Panc1 (cell line): ENCODE measurements around the gene ADAMTS2. TPM values are rescaled to one million over a fixed set of nuclear protein-coding genes. Genes with fewer than 3 reads are reported as not detected.

Source experiments
- ATAC-seq: fragments of 200-7000 bp; cut with Tn5 transposase; 2 replicates; pipeline ENCODE4 v1.9.1; 2020; ENCODE audit warnings: mild to moderate bottlenecking, moderate library complexity
- BruUV-seq: library from RNA; stranded (reverse); fragments of 400-500 nt; replicated peaks from 2 replicates; lab custom pipeline; 2021; lab: Mats Ljungman, UMichigan
- CTCF ChIA-PET: fragments of 300-600 bp; sonication (Branson Sonifier 250); formaldehyde crosslinking; loops from one replicate; lab custom pipeline; 2022; ENCODE audit warnings: antibody characterized with exemption; lab: Charles Lee
- POLR2A ChIA-PET: fragments of 300-600 bp; sonication (Branson Sonifier 250); formaldehyde crosslinking; loops from one replicate; lab custom pipeline; 2022; ENCODE audit warnings: antibody characterized with exemption; lab: Charles Lee
- DNase-seq: peaks from one replicate; pipeline ENCODE4 v3.0.0-alpha.2; 2010; ENCODE audit warnings: low read depth, low spot score
- H3K27ac ChIP-seq: 2 replicates; pipeline ENCODE4 v1.5.1; 2011; ENCODE audit warnings: mild to moderate bottlenecking, low read length, inconsistent platforms
- H3K27me3 ChIP-seq: fragments of 200-500 bp; sonication (Bioruptor generic); 2 replicates; pipeline ENCODE4 v1.6.0; 2014; ENCODE audit warnings: low read length, inconsistent platforms; ENCODE audit not compliant: control insufficient read depth, insufficient read depth
- H3K36me3 ChIP-seq: fragments of 200-500 bp; sonication (Bioruptor generic); 2 replicates; pipeline ENCODE4 v1.5.1; 2014; ENCODE audit warnings: inconsistent platforms, mild to moderate bottlenecking, low read length, moderate library complexity; ENCODE audit not compliant: control insufficient read depth, insufficient read depth
- H3K4me1 ChIP-seq: 2 replicates; pipeline ENCODE4 v1.5.1; 2011; ENCODE audit warnings: inconsistent platforms, mild to moderate bottlenecking, low read length, moderate library complexity; ENCODE audit not compliant: control insufficient read depth, insufficient read depth
- H3K4me3 ChIP-seq, 2 experiments: 2 replicates each; pipeline ENCODE4 v1.5.1; 2011 to 2012; ENCODE audit warnings: low read depth in 2 of 2, low read length in 2 of 2, mild to moderate bottlenecking in 2 of 2, inconsistent platforms in 1 of 2, moderate library complexity in 1 of 2
- H3K9me3 ChIP-seq: fragments of 200-500 bp; sonication (Bioruptor generic); 2 replicates; pipeline ENCODE4 v1.5.1; 2014; ENCODE audit warnings: low read depth, mild to moderate bottlenecking, inconsistent platforms, low read length, moderate library complexity; ENCODE audit not compliant: control insufficient read depth, insufficient read depth
- POLR2AphosphoS5 ChIP-seq: IDR thresholded peaks from 2 replicates; pipeline ENCODE4 v1.6.1; 2012; ENCODE audit warnings: mild to moderate bottlenecking, low read depth, low read length, moderate library complexity
- SIN3A ChIP-seq: IDR thresholded peaks from 2 replicates; pipeline ENCODE4 v1.6.1; 2012; ENCODE audit warnings: low read depth, mild to moderate bottlenecking, low read length, moderate library complexity, borderline replicate concordance; ENCODE audit not compliant: insufficient read depth
- TCF7L2 ChIP-seq: IDR thresholded peaks from 2 replicates; pipeline ENCODE4 v1.6.1; 2011; ENCODE audit warnings: mild to moderate bottlenecking, low read depth, low read length, inconsistent platforms
- in situ Hi-C: cut with HindIII; loops from 2 replicates; pipeline ENCODE4 v1.10.0; 2016; ENCODE audit warnings: low sequenced_read_pairs, low pct_unique_long_range_greater_than_20kb
- intact Hi-C: fragments of 100-400 bp; cut with micrococcal nuclease; formaldehyde crosslinking; loops from one replicate; pipeline ENCODE4 v1.10.0; 2022; ENCODE audit not compliant: unreplicated experiment
- total RNA-seq: library from RNA; stranded (reverse); gene quantifications from one replicate; pipeline ENCODE4 v1.2.1, GENCODE V29; 2021; ENCODE audit not compliant: unreplicated experiment
- TF ChIP-seq, protein P1 (sequence below), 2 experiments: IDR thresholded peaks; 2 replicates each; pipeline ENCODE4 v1.6.1; 2011 to 2012; ENCODE audit warnings: low read depth in 2 of 2, control low read depth in 1 of 2, low read length in 1 of 2, mild to moderate bottlenecking in 1 of 2, moderate library complexity in 1 of 2; ENCODE audit not compliant: insufficient read depth in 1 of 2
- TF ChIP-seq, protein P2 (sequence below): fragments of 450-650 bp; IDR thresholded peaks from 2 replicates; pipeline ENCODE4 v1.5.1; 2017; ENCODE audit warnings: mild to moderate bottlenecking

The ADAMTS2 gene
- total RNA-seq, 1 experiment from 2014 or later, result 0.13 TPM

DNA sequence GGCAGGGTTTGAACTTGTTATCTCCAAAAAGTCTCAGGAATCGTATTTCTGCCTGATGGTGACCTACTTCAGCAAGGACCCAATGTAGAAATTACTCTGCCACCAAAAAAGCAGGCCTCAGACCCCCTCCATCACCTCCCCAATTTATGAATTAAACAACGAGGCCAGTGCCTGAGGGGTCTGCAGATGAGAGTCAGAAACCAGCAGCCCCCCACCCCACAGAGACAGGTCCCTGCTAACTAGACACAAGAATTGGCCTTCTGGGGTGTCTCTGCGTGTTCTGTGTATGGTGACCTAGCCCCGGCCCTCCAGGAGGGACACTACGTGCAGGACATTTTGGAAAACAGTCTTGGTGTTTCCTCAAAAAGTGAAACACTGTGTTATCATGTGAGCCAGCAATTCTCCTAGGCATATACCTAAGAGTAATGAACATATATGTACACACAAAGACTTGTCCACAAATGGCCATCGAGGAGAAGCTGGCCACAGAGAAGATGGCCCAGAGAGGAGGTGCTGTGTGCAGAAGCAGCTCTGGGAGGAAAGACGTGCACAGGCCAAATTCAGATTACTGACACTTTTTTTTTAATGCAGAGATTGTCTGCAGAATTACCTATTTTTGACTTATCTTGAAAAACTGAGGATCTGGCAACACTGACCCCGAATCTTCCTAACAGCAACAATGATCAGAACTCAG lies 93.8 kb downstream of the ADAMTS2 start:
- BruUV-seq, result no TSS peak

DNA sequence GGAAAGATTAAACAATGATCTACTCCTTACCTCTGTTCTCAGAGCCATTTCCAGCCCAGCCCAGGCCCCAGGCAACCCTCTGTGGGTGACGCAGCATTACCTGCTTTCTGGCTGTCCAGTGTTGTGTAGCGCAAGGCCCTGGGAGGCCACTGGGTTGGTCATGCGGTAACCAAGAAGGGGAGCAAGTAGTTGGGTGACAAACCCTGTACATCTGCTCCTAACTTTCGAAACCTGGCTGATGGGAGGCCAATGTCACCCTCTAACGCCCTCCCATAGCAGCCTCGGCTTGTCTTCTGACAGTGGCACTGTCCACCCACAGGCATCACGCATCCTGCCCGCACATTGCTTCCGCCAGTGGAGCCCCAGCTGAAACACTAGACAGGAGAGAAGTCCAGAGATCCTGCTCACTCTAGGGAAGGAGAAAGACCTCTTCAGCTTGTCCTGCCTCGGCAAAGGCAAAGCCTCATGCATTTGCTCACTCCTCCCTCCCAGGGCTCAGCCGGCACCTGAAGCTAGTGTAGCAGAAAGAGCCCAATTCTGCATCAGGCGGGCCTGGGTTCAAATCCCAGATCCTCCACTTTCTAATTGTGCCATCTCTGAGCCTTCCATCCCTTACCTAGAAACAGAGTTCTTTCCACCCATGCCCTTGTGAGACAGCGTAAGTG lies 94.6 kb downstream of the ADAMTS2 start:
- ChIA-PET POLR2A (no interaction called here), CTCF (no interaction called here)
- Histone ChIP-seq H3K27ac (no peak overlapping the region), H3K36me3 (no peaks in the 10 kb centered on the region), H3K4me1 (no peaks in the 10 kb centered on the region), H3K4me3 (no peak overlapping the region), H3K9me3 (no peaks in the 10 kb centered on the region), H3K27me3 (0 out of 2 replicates have a peak, but pooled peaks cover 5% of the 10 kb centered on the region)
- no TSS peak for BruUV-seq
- no peak for ATAC-seq
- no peak for TF ChIP-seq POLR2AphosphoS5
- TF ChIP-seq TCF7L2, result no peak
- in situ Hi-C loops (no loop called here), intact Hi-C loops (no loop called here)
- DNase-seq, result no peak

More for the DNA sequence above, 93.8 kb downstream of the ADAMTS2 start:
- ATAC-seq (no peak), DNase-seq (no peak)
- in situ Hi-C loops, result no loop called here
- H3K4me1 ChIP-seq, result no peaks in the 10 kb centered on the region
- no peaks in the 10 kb centered on the region for H3K9me3 ChIP-seq
- intact Hi-C loops, result no loop called here
- no peak overlapping the region for H3K4me3 ChIP-seq
- H3K27ac ChIP-seq, result no peak overlapping the region
- CTCF ChIA-PET, result no interaction called here
- no peaks in the 10 kb centered on the region for H3K36me3 ChIP-seq
- TF ChIP-seq POLR2AphosphoS5 (no peak), SIN3A (no peak), TCF7L2 (no peak)
- TF ChIP-seq, protein P1, sequence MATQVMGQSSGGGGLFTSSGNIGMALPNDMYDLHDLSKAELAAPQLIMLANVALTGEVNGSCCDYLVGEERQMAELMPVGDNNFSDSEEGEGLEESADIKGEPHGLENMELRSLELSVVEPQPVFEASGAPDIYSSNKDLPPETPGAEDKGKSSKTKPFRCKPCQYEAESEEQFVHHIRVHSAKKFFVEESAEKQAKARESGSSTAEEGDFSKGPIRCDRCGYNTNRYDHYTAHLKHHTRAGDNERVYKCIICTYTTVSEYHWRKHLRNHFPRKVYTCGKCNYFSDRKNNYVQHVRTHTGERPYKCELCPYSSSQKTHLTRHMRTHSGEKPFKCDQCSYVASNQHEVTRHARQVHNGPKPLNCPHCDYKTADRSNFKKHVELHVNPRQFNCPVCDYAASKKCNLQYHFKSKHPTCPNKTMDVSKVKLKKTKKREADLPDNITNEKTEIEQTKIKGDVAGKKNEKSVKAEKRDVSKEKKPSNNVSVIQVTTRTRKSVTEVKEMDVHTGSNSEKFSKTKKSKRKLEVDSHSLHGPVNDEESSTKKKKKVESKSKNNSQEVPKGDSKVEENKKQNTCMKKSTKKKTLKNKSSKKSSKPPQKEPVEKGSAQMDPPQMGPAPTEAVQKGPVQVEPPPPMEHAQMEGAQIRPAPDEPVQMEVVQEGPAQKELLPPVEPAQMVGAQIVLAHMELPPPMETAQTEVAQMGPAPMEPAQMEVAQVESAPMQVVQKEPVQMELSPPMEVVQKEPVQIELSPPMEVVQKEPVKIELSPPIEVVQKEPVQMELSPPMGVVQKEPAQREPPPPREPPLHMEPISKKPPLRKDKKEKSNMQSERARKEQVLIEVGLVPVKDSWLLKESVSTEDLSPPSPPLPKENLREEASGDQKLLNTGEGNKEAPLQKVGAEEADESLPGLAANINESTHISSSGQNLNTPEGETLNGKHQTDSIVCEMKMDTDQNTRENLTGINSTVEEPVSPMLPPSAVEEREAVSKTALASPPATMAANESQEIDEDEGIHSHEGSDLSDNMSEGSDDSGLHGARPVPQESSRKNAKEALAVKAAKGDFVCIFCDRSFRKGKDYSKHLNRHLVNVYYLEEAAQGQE (IDR thresholded peaks at IDR 0.05; ENCODE audit: insufficient read depth in 1 of 2, low read depth in 2 of 2, low read length in 1 of 2), result no peak
- TF ChIP-seq, protein P2, sequence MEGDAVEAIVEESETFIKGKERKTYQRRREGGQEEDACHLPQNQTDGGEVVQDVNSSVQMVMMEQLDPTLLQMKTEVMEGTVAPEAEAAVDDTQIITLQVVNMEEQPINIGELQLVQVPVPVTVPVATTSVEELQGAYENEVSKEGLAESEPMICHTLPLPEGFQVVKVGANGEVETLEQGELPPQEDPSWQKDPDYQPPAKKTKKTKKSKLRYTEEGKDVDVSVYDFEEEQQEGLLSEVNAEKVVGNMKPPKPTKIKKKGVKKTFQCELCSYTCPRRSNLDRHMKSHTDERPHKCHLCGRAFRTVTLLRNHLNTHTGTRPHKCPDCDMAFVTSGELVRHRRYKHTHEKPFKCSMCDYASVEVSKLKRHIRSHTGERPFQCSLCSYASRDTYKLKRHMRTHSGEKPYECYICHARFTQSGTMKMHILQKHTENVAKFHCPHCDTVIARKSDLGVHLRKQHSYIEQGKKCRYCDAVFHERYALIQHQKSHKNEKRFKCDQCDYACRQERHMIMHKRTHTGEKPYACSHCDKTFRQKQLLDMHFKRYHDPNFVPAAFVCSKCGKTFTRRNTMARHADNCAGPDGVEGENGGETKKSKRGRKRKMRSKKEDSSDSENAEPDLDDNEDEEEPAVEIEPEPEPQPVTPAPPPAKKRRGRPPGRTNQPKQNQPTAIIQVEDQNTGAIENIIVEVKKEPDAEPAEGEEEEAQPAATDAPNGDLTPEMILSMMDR, result no peak
- H3K27me3 ChIP-seq, result 0 out of 2 replicates have a peak, but pooled peaks cover 5% of the 10 kb centered on the region
- POLR2A ChIA-PET, result no interaction called here
